Smooth muscle cell (in vitro differentiated cells): ENCODE measurements around the gene FAM131C. TPM values are rescaled to one million over a fixed set of nuclear protein-coding genes. Genes with fewer than 3 reads are reported as not detected.

Experiments
- DNase-seq: peaks from one replicate; lab custom pipeline; 2025; ENCODE audit not compliant: unreplicated experiment; lab: John Stamatoyannopoulos, UW
- H2AFZ ChIP-seq: fragments of 200-600 bp; sonication (generic); 2 replicates; pipeline ENCODE4 v1.6.0; 2016; ENCODE audit warnings: antibody characterized with exemption, low read depth, mild to moderate bottlenecking
- H3F3A ChIP-seq: fragments of 200-600 bp; sonication (generic); 2 replicates; pipeline ENCODE4 v1.6.0; 2017; ENCODE audit warnings: antibody characterized with exemption, low read depth
- H3K27ac ChIP-seq: fragments of 200-600 bp; sonication (generic); 2 replicates; pipeline ENCODE4 v1.5.1; 2016; ENCODE audit warnings: low read depth, mild to moderate bottlenecking
- H3K27me3 ChIP-seq: fragments of 200-600 bp; sonication (generic); 2 replicates; pipeline ENCODE4 v1.6.1; 2016; ENCODE audit warnings: low read depth, mild to moderate bottlenecking
- H3K36me3 ChIP-seq: fragments of 200-600 bp; sonication (generic); 2 replicates; pipeline ENCODE4 v1.5.1; 2016; ENCODE audit warnings: low read depth
- H3K4me1 ChIP-seq: fragments of 200-600 bp; sonication (generic); 2 replicates; pipeline ENCODE4 v1.5.1; 2016; ENCODE audit warnings: low read depth
- H3K4me2 ChIP-seq: fragments of 200-600 bp; sonication (generic); 2 replicates; pipeline ENCODE4 v1.6.0; 2016; ENCODE audit warnings: mild to moderate bottlenecking
- H3K4me3 ChIP-seq: fragments of 200-600 bp; sonication (generic); 2 replicates; pipeline ENCODE4 v1.5.1; 2016; ENCODE audit warnings: mild to moderate bottlenecking
- H3K79me2 ChIP-seq: fragments of 200-600 bp; sonication (generic); 2 replicates; pipeline ENCODE4 v1.6.0; 2016; ENCODE audit warnings: low read depth, mild to moderate bottlenecking
- H3K9ac ChIP-seq: fragments of 200-600 bp; sonication (generic); 2 replicates; pipeline ENCODE4 v1.6.0; 2016; ENCODE audit warnings: low read depth
- H3K9me3 ChIP-seq: fragments of 200-600 bp; sonication (generic); replicated peaks from 2 replicates; pipeline ENCODE4 v1.5.1; 2016; ENCODE audit warnings: low read depth
- H4K20me1 ChIP-seq: fragments of 200-600 bp; sonication (generic); 2 replicates; pipeline ENCODE4 v1.6.0; 2016; ENCODE audit warnings: low read depth
- CTCF ChIP-seq: fragments of 200-600 bp; sonication (generic); IDR thresholded peaks from 2 replicates; pipeline ENCODE4 v1.5.1; 2017; ENCODE audit warnings: borderline replicate concordance, mild to moderate bottlenecking, antibody characterized with exemption; ENCODE audit not compliant: insufficient read depth, poor library complexity, severe bottlenecking
- WGBS: methylation state at CpG from one replicate; pipeline ENCODE4 v1.1.7; 2016; ENCODE audit warnings: low lambda C conversion rate; 5-methylcytosine and 5-hydroxymethylcytosine counted together
- polyA plus RNA-seq: library from polyadenylated mRNA; unstranded; fragments of >200 nt; fragmentation: Nextera tagmentation; extraction: Ambion mirVana; gene quantifications from 2 replicates; pipeline ENCODE4 v1.2.1, GENCODE V29; 2016
- total RNA-seq: library from RNA; depleted of rRNA; stranded (reverse); fragments of >200 nt; gene quantifications from 2 replicates; pipeline ENCODE4 v1.2.3, GENCODE V29; 2014

FAM131C gene
- total and polyA plus RNA-seq, 2 experiments from 2014 or later, result 1.4 to 1.5 TPM

DNA sequence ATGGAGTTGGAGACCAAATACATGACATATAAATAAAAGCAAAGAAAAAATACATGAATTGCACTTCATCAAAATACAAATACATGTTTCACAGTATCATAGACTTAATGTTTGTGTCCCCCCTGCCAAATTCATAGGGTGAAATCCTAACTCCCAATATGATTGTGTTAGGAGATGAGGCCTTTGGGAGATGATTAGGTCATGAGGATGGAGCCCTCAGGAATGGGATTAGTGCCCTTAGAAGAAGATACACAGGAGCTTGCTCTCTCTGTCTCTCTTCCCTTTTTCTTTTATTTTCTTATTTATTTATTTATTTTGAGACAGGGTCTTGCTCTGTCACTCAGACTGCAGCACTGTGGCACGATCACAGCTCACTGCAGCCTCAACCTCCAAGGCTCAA lies 26.0 kb upstream of the FAM131C start:
- no peak overlapping the region for H3K4me2 ChIP-seq
- H3K79me2 ChIP-seq, result no peaks in the 10 kb centered on the region
- H3F3A ChIP-seq, result no peaks in the 10 kb centered on the region
- TF ChIP-seq CTCF, result no peak
- H3K36me3 ChIP-seq, result no peaks in the 10 kb centered on the region
- DNase-seq, result no peak
- WGBS, result 100% methylated on average over 1 of the region's 1 CpG
- no peak overlapping the region for H2AFZ ChIP-seq
- no peaks in the 10 kb centered on the region for H4K20me1 ChIP-seq
- H3K4me1 ChIP-seq, result no peaks in the 10 kb centered on the region
- H3K4me3 ChIP-seq, result no peak overlapping the region
- H3K27me3 ChIP-seq, result no peaks in the 10 kb centered on the region
- H3K9ac ChIP-seq, result no peak overlapping the region
- H3K27ac ChIP-seq, result no peak overlapping the region
- no peaks in the 10 kb centered on the region for H3K9me3 ChIP-seq

DNA sequence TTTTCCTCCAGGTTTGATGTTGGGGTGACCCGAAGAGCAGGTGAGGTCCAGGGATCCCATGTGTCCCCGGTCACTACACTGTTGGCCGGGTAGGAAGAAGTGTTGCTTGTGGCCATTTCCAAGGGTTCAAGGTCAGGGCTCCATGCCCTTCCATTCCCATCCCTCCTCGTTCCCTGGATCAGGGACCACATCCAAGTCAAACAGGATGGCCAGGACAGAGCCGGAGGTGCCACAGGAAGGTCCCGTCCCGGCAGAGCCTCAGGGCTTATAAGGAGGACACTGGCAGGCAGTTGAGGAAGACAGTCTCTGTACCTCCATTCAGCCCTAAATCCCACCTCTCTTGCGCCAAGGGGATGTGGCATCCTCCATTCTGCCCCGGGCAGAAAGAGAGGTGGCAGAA lies 22.0 kb upstream of the FAM131C start:
- Histone ChIP-seq H3K9me3 (no peaks in the 10 kb centered on the region), H3K36me3 (no peaks in the 10 kb centered on the region), H3K4me3 (no peak overlapping the region), H4K20me1 (no peaks in the 10 kb centered on the region), H3F3A (no peaks in the 10 kb centered on the region), H3K79me2 (no peaks in the 10 kb centered on the region), H3K4me2 (no peak overlapping the region), H2AFZ (no peak overlapping the region), H3K27me3 (no peaks in the 10 kb centered on the region), H3K9ac (no peak overlapping the region), H3K4me1 (peaks cover 5% of the 10 kb centered on the region), H3K27ac (no peak overlapping the region)
- no peak for DNase-seq
- no peak for TF ChIP-seq CTCF
- 94% methylated on average over 9 of the region's 9 CpGs for WGBS

- Histone ChIP-seq H3K4me2 (no peak overlapping the region), H3K79me2 (no peaks in the 10 kb centered on the region), H4K20me1 (no peaks in the 10 kb centered on the region), H3K27me3 (no peaks in the 10 kb centered on the region), H3K4me1 (peaks cover 5% of the 10 kb centered on the region), H3K27ac (no peak overlapping the region), H3K9me3 (no peaks in the 10 kb centered on the region), H3K9ac (no peak overlapping the region), H3K36me3 (no peaks in the 10 kb centered on the region), H2AFZ (no peak overlapping the region), H3F3A (no peaks in the 10 kb centered on the region), H3K4me3 (no peak overlapping the region)
- TF ChIP-seq CTCF, result no peak
- WGBS, result 85% methylated on average over 17 of the region's 21 CpGs
- DNase-seq, result no peak
Measured at GRCh38 chr1:16094453-16095158, 21.2 kb upstream of the FAM131C start.

DNA sequence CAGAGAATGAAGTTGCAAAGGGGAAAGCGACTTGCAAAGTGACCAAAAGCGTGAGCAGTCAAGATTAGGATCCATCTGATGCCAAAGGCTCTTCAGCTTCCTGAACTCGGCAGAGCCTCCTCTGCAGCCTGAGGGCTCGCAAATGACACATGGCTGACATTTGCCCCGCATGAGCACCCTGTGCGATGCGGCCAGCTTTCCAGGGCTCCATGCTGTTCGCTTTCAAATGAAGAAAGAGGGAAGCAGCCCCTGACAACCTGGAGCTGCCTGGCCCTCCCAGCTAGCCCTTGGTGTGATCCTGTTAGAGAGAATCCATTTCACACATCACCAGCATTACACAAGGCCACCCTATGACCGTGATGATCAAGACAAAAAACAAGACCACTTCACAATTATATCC lies 20.2 kb upstream of the FAM131C start:
- Histone ChIP-seq H3K36me3 (no peaks in the 10 kb centered on the region), H3K9ac (no peak overlapping the region), H3K79me2 (no peaks in the 10 kb centered on the region), H3K9me3 (no peaks in the 10 kb centered on the region), H2AFZ (no peak overlapping the region), H3K27me3 (no peaks in the 10 kb centered on the region), H3F3A (no peaks in the 10 kb centered on the region), H3K4me3 (no peak overlapping the region), H4K20me1 (no peaks in the 10 kb centered on the region), H3K4me2 (no peak overlapping the region), H3K4me1 (peaks cover 5% of the 10 kb centered on the region), H3K27ac (no peak overlapping the region)
- 65% methylated on average over 9 of the region's 9 CpGs for WGBS
- TF ChIP-seq CTCF, result no peak
- DNase-seq, result no peak
